GM15510 (cell line): ENCODE data around the gene ARHGAP42.

ENCODE experiments used
- POLR2A ChIP-seq: IDR thresholded peaks from 3 replicates; pipeline ENCODE4 v1.6.1; 2011; ENCODE audit warnings: borderline replicate concordance; ENCODE audit not compliant: insufficient read length; ENCODE audit errors: extremely low read depth

Gene ARHGAP42

DNA sequence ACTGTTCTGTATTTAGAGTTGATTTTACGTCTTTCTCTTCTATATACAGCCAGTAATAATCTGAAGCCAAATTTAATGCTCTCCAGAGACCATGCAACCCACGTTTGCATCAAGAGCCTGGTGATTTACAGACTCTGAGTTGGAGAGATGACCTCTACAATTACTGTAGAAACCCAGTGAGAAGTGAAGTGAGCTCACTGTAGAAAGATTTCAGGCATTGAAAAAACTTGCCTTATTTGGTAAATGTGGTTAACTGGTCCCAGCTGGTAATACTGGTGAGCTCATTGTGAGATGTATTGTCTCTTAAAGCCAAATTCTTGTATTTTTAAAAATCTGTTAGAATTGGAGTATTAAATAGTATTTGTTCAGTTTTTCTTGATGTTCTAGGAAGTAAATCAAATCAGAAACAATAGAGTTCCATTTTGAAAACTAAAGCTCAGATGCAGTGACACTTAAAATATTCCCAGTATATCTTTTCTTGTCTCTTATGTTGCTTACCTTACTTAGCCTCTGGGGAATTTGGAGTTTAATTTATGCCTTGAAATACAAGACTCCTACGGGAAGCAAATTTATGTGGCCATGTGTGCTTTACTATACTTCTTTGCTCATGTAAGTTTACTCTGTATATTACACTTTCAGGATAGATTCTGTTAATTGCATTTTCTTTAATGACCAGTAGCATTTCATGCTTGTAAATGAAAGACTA lies 189.9 kb downstream of the ARHGAP42 start:
- TF ChIP-seq POLR2A = no peak

DNA sequence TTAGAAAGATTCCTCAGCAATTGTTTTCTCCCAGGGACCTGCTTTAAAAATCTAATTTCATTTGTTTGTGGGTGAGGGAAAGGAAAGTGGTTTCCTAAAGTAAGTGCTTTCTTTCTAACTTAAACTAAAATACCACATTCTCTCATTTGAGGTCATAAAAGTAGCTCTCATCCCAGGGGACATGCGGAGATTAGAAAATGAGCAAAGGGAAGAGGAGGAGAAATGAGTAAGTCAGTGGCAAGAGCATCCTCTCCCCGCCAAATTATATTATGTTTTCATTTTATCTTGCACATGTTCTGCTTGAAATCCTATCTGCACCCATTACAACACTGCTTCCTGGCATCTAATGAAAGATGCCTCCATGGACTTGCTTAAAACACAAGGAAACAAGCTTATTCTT lies 191.4 kb downstream of the ARHGAP42 start:
- no peak for TF ChIP-seq POLR2A

DNA sequence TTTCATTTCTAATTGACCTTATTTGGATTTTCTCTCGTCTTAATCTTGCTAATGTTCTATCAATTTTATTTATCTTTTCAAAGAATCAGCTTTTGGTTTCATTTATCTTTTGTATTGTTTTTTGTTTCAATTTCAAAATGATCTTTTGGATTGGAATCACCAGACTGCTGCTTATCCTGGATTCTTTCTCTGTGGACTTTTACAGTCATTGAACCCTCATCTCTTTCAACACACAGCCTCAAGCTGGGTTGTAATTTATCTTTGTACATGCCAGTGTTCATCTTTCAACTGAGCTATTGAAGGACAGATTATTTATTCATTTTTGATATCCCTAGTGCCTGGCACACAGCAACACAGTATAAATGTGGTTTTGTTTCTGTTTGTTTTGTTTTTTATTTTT lies 195.9 kb downstream of the ARHGAP42 start:
- no peak for TF ChIP-seq POLR2A

DNA sequence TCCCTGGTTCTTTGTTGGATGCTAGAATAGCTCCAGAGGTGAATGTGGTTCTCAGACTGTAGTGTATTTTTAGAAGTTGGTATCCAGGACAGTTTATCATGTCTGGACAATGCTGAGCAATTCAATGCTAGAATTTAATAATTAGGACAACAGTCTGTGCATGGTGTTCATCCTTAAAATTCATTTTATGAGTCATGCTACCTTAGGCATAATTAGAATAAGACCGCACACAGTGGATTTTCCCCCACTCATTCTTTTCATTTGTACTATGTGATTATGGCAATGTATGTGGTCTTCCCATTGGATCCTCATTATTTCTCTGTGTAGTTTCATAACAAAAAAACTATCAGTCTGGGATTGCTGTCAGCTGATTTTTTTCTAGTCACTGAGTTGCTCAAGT lies 196.7 kb downstream of the ARHGAP42 start:
- no peak for TF ChIP-seq POLR2A

DNA sequence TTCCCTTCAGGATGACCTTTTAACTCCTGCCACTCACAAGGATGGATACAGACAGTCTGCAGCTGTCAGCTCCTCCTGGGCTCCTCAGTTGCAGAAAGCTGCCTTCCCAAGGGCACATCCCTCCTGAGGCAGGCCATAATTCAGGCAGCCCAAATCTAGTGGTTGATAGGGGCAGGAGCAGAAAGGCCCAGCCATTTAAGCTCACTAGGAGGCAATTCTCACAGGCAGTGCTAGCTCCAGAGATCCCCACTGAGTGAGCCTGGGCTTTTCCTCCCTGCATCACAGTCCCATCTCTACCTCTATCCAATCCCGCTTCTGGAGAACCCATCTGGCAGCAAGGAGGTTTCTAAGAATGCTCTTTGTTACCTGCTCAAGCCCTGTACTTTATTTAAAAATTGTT lies 200.6 kb downstream of the ARHGAP42 start:
- no peak for TF ChIP-seq POLR2A

DNA sequence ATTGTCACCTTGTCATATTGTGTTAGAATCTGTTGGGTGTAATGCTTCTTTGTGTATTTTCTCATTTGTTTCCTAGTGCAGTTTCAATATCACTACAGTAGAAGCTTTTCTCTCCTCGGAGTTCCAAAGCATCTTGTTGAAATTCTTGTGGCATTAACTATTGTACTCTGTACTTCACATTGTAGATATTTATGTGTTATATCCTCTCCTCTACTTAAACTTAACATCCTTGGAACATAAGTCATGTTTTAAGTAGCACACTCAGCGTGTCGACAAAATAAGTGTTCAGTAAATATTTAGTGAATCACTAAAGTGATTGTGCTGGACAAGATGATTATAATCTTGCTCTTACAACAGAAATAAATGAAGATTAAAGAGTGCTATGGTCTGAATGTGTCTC lies 201.7 kb downstream of the ARHGAP42 start:
- TF ChIP-seq POLR2A = no peak

DNA sequence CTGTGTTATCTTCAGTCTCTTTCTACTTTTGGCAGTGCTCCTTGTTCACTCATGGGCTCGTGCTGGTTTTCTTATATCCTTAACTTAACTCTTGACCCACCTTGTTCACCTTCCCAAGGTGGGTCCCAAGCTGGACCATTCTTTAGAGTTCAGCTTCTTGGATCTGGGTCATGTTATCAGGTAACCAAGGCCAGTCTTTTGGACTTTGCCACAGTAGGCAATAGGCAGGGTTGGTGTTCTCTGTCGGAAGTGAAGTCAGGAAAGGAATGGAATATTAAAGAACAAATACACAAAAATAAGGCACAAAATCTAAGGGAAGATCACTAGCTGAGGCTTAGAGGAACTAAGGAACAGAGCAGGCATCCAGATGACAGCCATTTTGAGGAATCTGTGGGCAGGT lies 202.7 kb downstream of the ARHGAP42 start:
- TF ChIP-seq POLR2A = no peak

DNA sequence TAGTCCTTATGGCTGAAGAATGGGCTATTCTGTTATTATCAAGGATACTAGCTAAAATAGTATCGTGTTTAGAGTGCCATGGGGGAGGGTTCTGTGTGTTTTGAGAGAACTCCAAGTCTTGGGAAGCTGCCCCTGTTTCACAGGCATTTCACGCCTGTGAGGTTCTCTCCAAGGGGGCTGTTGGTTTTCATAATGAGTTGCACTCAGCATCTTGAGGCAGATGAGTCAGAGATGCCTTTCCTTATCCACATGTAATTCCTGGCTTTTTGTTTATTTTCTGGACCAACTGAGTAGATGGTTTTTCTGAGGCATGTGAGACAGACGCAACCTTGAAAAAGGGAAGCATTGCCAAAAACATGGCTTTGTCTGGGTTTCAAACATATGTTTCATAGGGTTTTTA lies 203.7 kb downstream of the ARHGAP42 start:
- TF ChIP-seq POLR2A = no peak

DNA sequence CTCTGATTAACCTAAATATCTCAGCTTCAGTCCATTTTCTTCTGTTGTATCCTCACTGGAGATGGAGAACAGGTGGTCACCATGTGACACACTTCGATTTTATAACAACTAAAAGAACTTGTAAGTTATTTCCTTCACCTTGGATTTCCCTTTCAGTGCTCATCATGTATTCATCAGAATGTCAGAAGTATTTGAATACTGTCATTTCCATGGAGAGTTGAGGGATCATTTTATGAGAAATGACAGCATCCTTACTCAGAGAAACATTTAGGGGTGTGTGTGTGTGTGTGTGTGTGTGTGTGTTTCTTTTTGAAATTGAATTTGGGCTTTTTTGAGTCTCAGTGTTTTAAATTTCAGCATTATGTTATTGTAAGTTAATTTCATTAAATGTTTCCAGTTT lies 205.8 kb downstream of the ARHGAP42 start:
- TF ChIP-seq POLR2A = no peak

DNA sequence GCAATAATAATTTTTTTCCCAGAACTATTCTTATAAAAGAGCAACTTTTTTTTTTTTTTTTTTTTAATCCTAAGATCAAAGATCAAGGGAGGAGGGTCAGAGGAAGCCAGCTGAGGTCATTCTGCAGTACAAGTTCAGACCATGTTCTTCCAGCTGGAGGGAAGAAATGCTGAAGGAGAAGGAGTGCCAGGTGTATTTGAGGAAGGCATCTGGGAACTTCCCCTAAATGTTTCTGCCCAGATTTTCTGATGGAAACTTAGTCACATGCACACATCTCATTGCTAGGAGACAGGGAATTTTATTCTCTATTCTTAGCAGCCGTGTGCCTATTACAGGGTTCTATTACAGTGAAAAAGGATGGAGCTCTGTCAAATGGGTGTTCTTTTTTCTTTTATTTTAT lies 208.4 kb downstream of the ARHGAP42 start:
- TF ChIP-seq POLR2A = no peak

DNA sequence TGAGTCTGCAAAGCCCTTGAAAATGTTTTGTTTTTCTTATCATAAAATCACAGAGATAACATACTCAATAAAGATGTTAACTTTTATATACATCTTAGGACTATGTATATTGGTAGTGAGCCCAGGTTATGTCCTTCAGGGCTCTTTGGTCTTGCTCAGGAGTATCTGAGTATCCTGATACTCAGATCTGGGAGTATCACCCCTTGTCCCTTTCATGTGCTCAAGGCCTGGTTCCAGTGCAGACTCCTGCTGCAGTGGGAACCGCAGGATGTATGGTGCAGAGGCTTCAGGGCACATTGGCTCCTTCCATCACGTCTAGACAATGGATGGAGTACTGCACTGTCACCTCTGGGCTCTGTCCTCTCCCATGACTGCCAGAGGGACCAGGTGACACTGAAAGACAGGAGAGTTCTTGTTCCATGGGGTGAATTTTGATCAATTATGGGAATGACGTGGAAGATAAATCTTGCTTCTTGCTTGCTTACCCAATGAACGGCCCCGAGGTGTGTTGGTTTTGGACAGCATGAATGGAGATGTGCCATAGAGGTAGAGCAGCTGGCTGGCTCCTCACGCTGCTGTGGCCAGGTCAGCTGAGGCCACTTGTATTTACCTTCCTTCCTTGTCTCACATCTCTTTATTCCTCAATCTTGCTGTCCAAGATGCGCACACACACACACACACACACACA lies 215.5 kb downstream of the ARHGAP42 start:
- TF ChIP-seq POLR2A = no peak

DNA sequence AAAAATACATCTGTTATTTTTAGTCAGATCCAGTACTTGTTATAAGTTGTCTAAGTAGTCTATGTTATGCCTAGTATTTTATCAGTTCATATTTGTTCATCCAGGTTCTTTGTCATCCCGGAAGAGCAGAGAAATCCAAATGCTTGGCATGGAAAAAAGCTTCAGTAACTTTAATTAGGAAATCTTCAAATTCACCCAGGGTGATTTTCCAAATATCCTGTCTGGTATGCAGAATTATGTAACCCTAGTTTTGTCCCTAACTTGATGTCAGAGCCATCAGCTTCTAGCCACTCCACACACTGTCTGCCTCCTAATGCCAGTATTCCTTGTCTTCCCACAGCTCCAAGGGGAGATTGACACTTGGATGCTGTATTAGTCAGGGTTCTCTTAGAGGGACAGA lies 216.2 kb downstream of the ARHGAP42 start:
- TF ChIP-seq POLR2A = no peak

DNA sequence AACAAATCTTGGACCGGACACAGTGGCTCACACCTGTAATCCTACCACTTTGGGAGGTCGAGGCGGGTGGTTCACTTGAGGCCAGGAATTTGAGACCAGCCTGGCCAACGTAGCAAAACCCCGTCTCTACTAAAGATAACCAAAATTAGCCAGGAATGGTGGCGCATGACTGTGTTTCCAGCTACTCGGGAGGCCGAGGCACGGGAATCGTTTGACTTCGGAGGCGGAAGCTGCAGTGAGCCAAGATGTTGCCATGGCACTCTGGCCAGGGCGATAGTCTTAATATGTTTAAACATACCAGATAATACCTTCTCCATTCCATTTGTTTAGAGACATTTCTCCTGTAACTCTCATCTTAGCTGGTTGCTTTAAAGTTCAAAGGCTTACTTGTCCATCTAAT lies 218.6 kb downstream of the ARHGAP42 start:
- no peak for TF ChIP-seq POLR2A

DNA sequence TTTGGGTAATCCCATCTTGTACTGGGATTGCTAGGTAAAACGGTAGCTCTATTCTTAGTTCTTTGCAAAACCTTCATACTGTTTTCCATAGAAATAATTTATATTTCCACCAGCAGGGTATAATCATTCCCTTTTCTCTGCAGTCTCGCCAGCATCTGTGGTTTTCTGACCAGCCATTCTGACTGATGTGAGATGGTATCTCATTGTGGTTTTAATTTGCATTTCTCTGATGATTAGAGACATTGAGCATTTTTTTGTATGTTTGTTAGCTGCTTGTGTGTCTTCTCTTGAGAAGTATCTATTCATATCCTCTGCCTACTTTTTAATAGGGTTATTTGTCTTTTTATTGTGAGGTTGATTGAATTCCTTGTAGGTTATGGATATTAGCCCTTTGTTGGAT lies 221.7 kb downstream of the ARHGAP42 start:
- no peak for TF ChIP-seq POLR2A

DNA sequence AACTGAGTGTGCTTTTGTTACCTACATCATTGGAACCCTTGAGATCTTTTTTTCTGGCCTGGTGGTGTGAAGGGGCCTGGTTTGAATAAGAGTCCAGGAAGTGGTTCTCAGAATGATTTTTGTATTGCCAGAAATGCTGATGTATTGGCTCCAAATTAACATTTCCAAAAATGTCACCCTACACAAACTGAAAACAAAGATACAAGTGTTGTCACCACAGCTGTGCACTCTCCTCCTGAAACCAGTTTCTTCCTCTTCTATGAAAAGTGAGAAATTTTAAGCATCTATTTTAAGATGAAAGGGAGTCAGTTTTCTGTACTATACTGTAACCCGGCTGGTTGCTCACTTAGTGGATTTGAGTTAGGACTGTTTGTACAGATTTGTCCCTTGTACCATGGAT lies 223.7 kb downstream of the ARHGAP42 start:
- no peak for TF ChIP-seq POLR2A

DNA sequence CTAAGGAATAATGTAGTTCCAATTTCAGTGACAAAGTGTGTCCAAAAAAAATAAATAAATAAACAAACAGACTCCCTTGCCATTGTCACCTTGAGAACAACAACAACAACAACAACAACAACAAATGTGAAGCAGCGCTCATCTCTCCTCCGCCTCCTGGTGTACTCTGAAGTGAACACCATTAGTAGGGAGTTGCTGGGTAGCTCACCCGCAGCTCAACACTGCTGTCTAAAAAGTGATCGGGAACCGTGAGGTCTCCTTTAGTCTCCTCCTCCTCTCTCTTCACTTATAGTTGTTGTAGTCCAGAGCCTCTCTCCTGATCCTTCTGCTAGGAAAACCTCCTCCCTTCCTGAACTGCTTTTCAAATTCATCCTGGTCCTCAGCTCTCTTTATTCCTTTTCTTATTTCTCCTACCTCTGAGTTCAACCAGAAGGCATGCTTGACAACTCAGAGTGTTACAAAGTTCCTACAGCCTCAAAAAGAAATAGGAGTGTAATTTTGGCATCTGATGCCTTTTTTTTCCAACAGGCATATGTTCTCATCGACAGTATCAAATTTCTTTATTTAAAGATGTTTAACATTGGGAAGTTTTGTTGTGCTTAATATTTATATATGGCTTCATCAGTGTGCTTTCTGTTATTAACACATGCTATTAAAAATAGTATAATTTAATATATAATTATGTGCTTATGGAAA lies 227.5 kb downstream of the ARHGAP42 start:
- no peak for TF ChIP-seq POLR2A

DNA sequence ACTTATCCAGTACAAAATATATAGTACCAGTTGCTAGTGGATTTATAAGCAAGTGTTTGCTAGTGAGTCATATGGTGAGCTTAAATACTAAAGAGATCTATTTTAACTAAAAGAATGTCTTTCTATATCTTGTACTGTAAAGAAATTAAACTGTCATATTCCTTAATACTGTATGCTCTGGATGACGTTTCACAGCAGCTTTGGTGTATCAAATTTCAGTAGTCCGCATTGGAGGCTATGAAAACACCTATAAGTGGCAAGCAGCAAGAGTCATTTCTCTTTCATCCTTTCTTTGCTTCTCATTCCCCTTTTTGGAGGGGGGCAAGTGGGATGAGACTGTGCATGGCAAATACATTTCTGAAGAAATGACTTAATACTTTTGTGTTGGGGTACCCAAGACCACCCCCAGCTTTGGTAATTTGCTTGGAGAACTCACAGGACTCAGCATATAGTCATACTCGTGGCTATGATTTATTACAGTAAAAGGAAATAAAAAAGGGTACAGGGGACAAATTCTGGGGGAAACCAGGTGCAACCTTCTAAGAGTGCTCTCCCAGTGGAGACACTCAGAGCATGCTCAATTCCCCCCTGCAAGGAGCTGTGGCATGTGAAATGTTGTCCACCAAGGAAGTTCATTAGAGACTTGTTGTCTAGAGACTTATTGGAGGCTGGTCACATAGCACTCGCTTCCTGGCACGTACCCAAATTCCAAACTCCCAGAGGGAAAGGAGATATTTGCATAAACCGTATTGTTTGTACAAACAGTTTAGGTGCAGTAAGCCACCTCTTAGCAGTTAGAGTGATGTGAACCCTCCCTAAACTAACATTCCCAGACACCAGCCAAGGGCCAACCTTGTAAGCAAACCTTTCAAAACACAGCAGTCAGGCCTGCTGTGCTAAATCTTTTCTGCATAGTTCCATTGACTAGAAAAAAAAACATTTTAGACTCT lies 231.7 kb downstream of the ARHGAP42 start:
- no peak for TF ChIP-seq POLR2A
